Neural cell (in vitro differentiated cells): Measurements from ENCODE around the gene TFDP1. TPM values are rescaled to one million over a fixed set of nuclear protein-coding genes. Genes with fewer than 3 reads are reported as not detected.

Experiments
- H2AFZ ChIP-seq: fragments of 200-600, 300-800 bp; sonication (generic), shearing (Covaris generic); 2 replicates; pipeline ENCODE4 v1.6.0; 2014; ENCODE audit warnings: low read depth, mild to moderate bottlenecking, antibody characterized with exemption, low read length, moderate library complexity
- H3F3A ChIP-seq: fragments of 200-600 bp; shearing (Covaris generic); 2 replicates; pipeline ENCODE4 v1.6.1; 2016; ENCODE audit warnings: mild to moderate bottlenecking, moderate library complexity, mixed read lengths, antibody characterized with exemption, low read length; ENCODE audit not compliant: insufficient read depth, poor library complexity, severe bottlenecking
- H3K27ac ChIP-seq: fragments of 200-600, 300-800 bp; sonication (generic), shearing (Covaris generic); 2 replicates; pipeline ENCODE4 v1.5.1; 2014; ENCODE audit warnings: mild to moderate bottlenecking, low read length, moderate library complexity
- H3K27me3 ChIP-seq: fragments of 300-800, 200-600 bp; sonication (generic), shearing (Covaris generic); 2 replicates; pipeline ENCODE4 v1.6.0; 2014; ENCODE audit warnings: mild to moderate bottlenecking, low read depth, low read length, moderate library complexity; ENCODE audit not compliant: insufficient read depth
- H3K36me3 ChIP-seq: fragments of 300-800, 200-600 bp; sonication (generic), shearing (Covaris generic); 2 replicates; pipeline ENCODE4 v1.5.1; 2014; ENCODE audit warnings: mild to moderate bottlenecking, antibody characterized with exemption, low read length, moderate library complexity; ENCODE audit not compliant: insufficient read depth
- H3K4me2 ChIP-seq: fragments of 300-800, 200-600 bp; sonication (generic), shearing (Covaris generic); 2 replicates; pipeline ENCODE4 v1.6.0; 2014; ENCODE audit warnings: mild to moderate bottlenecking, low read length
- H3K4me3 ChIP-seq: fragments of 300-800, 200-600 bp; sonication (generic), shearing (Covaris generic); 2 replicates; pipeline ENCODE4 v1.5.1; 2014; ENCODE audit warnings: mild to moderate bottlenecking, low read length, moderate library complexity
- H3K79me2 ChIP-seq: fragments of 200-600 bp; shearing (Covaris generic); replicated peaks from 2 replicates; pipeline ENCODE4 v1.6.0; 2014; ENCODE audit warnings: mild to moderate bottlenecking, low read length, moderate library complexity; ENCODE audit not compliant: insufficient read depth
- H3K9ac ChIP-seq: fragments of 300-800, 200-600 bp; sonication (generic), shearing (Covaris generic); 2 replicates; pipeline ENCODE4 v1.6.1; 2016; ENCODE audit warnings: mild to moderate bottlenecking, low read length, mixed read lengths
- H3K9me2 ChIP-seq: fragments of 200-600 bp; shearing (Covaris generic); 2 replicates; pipeline ENCODE4 v1.6.1; 2016; ENCODE audit warnings: mild to moderate bottlenecking, low read length, mixed read lengths; ENCODE audit not compliant: insufficient read depth
- H3K9me3 ChIP-seq: fragments of 200-600, 300-800 bp; sonication (generic), shearing (Covaris generic); 2 replicates; pipeline ENCODE4 v1.6.1; 2016; ENCODE audit warnings: mild to moderate bottlenecking, mixed run types, low read length, moderate library complexity, mixed read lengths
- H4K20me1 ChIP-seq: fragments of 200-600 bp; shearing (Covaris generic); 2 replicates; pipeline ENCODE4 v1.6.1; 2016; ENCODE audit warnings: mild to moderate bottlenecking, mixed run types; ENCODE audit not compliant: insufficient read depth
- EP300 ChIP-seq: fragments of 450-650 bp; conservative IDR thresholded peaks from 2 replicates; pipeline ENCODE4 v1.6.1; 2014; ENCODE audit warnings: antibody characterized with exemption, mild to moderate bottlenecking, moderate library complexity; ENCODE audit not compliant: poor library complexity, severe bottlenecking
- EZH2 ChIP-seq: fragments of 200-600, 300-800 bp; shearing (Covaris generic), sonication (generic); IDR thresholded peaks from 2 replicates; pipeline ENCODE4 v1.6.1; 2014; ENCODE audit warnings: antibody characterized with exemption, low read length, borderline replicate concordance, mild to moderate bottlenecking; ENCODE audit not compliant: insufficient read depth, poor library complexity, severe bottlenecking
- MXI1 ChIP-seq: fragments of 450-650 bp; conservative IDR thresholded peaks from 2 replicates; pipeline ENCODE4 v1.6.1; 2014; ENCODE audit warnings: antibody characterized with exemption, mild to moderate bottlenecking; ENCODE audit not compliant: poor library complexity, severe bottlenecking
- POLR2AphosphoS5 ChIP-seq: IDR thresholded peaks from 2 replicates; pipeline ENCODE4 v1.6.1; 2012
- RAD21 ChIP-seq: fragments of 450-650 bp; conservative IDR thresholded peaks from 2 replicates; pipeline ENCODE4 v1.6.1; 2014; ENCODE audit warnings: antibody characterized with exemption, mild to moderate bottlenecking, moderate library complexity
- SMC3 ChIP-seq: fragments of 450-650 bp; conservative IDR thresholded peaks from 2 replicates; pipeline ENCODE4 v1.6.1; 2014; ENCODE audit warnings: antibody characterized with exemption, mild to moderate bottlenecking, moderate library complexity; ENCODE audit not compliant: poor library complexity
- TAF1 ChIP-seq: IDR thresholded peaks from 2 replicates; pipeline ENCODE4 v1.6.1; 2012; ENCODE audit warnings: low read depth
- polyA plus RNA-seq: library from polyadenylated mRNA; depleted of rRNA; stranded (reverse); fragments of >200 nt; gene quantifications from 2 replicates; pipeline ENCODE4 v1.2.3, GENCODE V29; 2014
- TF ChIP-seq, protein P1 (sequence below): IDR thresholded peaks from 2 replicates; pipeline ENCODE4 v1.6.1; 2012; ENCODE audit warnings: borderline replicate concordance
- TF ChIP-seq, protein P2 (sequence below): fragments of 450-650 bp; IDR thresholded peaks from 2 replicates; pipeline ENCODE4 v1.5.1; 2014; ENCODE audit warnings: antibody characterized with exemption, mild to moderate bottlenecking, moderate library complexity; ENCODE audit not compliant: poor library complexity, severe bottlenecking

Gene TFDP1
- polyA plus RNA-seq, 1 donor from 2014 or later, result 81.2 TPM

DNA sequence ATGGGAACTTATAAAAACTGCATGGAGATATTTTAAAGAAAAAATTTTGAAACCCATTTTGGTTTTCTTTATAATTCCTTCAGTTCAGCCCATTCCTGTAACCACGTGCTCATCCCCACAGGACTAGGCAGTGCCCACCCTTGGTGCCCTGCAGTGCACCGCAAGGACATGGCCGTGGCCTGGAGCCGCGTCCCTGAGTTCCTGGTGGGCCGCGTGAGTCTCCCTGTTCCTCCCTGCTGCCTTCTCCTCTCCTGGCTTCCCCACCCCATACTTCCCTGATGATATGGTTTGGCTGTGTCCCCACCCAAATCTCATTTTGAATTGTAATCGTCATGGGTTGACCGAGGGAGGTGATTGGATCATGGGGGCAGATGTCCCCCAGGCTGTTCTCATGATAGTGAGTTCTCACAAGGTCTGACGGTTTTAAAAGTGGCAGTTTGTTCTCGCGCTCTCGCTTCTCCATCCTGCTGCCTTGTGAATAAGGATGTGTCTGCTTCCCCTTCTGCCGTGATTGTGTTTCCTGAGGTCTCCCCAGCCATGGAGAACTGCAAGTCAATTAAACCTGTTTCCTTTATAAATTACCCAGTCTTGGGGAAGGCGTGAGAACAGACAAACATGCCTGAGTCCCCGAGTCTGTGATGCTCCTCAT, 31.6 kb upstream of the TFDP1 start:
- Histone ChIP-seq H4K20me1 (no peaks in the 10 kb centered on the region), H3K4me3 (no peak overlapping the region), H3K9ac (no peak overlapping the region), H3K79me2 (no peaks in the 10 kb centered on the region), H3K9me2 (no peaks in the 10 kb centered on the region), H3F3A (no peaks in the 10 kb centered on the region), H3K9me3 (no peaks in the 10 kb centered on the region), H3K4me2 (no peak overlapping the region), H3K27me3 (no peaks in the 10 kb centered on the region), H2AFZ (no peak overlapping the region), H3K36me3 (no peaks in the 10 kb centered on the region), H3K27ac (no peak overlapping the region)
- TF ChIP-seq MXI1 (no peak), SMC3 (no peak), TAF1 (no peak), RAD21 (no peak), EP300 (no peak), EZH2 (no peak), POLR2AphosphoS5 (no peak)
- TF ChIP-seq, protein P1, sequence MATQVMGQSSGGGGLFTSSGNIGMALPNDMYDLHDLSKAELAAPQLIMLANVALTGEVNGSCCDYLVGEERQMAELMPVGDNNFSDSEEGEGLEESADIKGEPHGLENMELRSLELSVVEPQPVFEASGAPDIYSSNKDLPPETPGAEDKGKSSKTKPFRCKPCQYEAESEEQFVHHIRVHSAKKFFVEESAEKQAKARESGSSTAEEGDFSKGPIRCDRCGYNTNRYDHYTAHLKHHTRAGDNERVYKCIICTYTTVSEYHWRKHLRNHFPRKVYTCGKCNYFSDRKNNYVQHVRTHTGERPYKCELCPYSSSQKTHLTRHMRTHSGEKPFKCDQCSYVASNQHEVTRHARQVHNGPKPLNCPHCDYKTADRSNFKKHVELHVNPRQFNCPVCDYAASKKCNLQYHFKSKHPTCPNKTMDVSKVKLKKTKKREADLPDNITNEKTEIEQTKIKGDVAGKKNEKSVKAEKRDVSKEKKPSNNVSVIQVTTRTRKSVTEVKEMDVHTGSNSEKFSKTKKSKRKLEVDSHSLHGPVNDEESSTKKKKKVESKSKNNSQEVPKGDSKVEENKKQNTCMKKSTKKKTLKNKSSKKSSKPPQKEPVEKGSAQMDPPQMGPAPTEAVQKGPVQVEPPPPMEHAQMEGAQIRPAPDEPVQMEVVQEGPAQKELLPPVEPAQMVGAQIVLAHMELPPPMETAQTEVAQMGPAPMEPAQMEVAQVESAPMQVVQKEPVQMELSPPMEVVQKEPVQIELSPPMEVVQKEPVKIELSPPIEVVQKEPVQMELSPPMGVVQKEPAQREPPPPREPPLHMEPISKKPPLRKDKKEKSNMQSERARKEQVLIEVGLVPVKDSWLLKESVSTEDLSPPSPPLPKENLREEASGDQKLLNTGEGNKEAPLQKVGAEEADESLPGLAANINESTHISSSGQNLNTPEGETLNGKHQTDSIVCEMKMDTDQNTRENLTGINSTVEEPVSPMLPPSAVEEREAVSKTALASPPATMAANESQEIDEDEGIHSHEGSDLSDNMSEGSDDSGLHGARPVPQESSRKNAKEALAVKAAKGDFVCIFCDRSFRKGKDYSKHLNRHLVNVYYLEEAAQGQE, result no peak
- TF ChIP-seq, protein P2, sequence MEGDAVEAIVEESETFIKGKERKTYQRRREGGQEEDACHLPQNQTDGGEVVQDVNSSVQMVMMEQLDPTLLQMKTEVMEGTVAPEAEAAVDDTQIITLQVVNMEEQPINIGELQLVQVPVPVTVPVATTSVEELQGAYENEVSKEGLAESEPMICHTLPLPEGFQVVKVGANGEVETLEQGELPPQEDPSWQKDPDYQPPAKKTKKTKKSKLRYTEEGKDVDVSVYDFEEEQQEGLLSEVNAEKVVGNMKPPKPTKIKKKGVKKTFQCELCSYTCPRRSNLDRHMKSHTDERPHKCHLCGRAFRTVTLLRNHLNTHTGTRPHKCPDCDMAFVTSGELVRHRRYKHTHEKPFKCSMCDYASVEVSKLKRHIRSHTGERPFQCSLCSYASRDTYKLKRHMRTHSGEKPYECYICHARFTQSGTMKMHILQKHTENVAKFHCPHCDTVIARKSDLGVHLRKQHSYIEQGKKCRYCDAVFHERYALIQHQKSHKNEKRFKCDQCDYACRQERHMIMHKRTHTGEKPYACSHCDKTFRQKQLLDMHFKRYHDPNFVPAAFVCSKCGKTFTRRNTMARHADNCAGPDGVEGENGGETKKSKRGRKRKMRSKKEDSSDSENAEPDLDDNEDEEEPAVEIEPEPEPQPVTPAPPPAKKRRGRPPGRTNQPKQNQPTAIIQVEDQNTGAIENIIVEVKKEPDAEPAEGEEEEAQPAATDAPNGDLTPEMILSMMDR, result no peak

DNA sequence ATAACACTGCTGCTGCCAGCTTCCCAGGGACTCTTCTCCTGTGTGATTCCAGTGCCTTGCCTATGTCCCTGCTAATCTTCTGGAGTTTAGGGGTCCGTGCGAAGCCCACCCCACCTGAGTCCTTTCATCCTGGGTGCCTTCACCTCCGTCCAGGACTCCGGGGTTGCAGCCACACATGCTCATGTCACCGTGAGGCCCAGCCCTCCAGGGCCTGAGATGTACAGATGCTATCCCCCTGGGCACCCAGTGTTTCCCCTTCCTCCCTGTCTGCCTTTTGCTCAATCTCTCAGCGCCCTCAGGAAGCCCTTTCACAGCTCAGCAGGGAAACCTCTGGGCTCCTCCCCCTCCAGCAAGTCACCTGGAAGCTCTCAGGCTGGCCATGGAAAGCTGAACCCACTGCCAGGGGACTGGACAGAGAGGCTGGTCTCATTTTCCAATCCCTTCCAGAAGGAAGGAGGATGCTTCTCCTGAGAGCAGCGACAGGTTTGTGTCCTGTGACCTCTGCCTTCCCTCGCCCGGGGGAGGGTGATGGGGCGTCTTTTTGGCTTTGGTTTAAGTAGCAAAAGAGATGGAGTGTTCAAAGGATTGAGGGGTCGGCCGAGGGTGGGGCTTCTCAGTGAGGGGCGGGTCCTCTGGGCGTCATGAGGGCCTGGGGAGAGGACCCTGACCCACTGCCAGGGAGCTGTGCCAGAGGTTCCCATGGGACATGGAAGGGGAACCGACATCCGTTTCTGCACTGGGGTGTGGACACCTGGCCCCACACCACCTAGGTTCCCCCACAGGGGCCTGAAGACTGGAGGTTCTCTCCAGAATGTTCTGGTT, 30.8 kb upstream of the TFDP1 start:
- H4K20me1 ChIP-seq, result no peaks in the 10 kb centered on the region
- H3K4me3 ChIP-seq, result no peak overlapping the region
- H3K4me2 ChIP-seq, result no peak overlapping the region
- TF ChIP-seq EP300, result no peak
- TF ChIP-seq EZH2, result no peak
- TF ChIP-seq MXI1, result no peak
- TF ChIP-seq POLR2AphosphoS5, result no peak
- TF ChIP-seq RAD21, result no peak
- no peaks in the 10 kb centered on the region for H3K9me3 ChIP-seq
- no peaks in the 10 kb centered on the region for H3K27me3 ChIP-seq
- H2AFZ ChIP-seq, result no peak overlapping the region
- H3K79me2 ChIP-seq, result no peaks in the 10 kb centered on the region
- H3F3A ChIP-seq, result no peaks in the 10 kb centered on the region
- H3K27ac ChIP-seq, result no peak overlapping the region
- no peak overlapping the region for H3K9ac ChIP-seq
- H3K9me2 ChIP-seq, result no peaks in the 10 kb centered on the region
- no peaks in the 10 kb centered on the region for H3K36me3 ChIP-seq
